Stimulated activated CD8-positive, alpha-beta memory T cell treated with anti-CD3 and anti-CD28 coated beads, Interleukin-4, amount 100 ng/mL, for 4 hours (primary cell): ENCODE data around the gene UBTF.

Experiments
- DNase-seq, 2 donors: peaks; one replicate each; pipeline ENCODE4 v3.0.0-alpha.2; 2020; ENCODE audit warnings: low read depth in 2 of 2, low spot score in 1 of 2

UBTF gene

GRCh38 chr17:44197980-44198720 lies 21.3 kb downstream of the UBTF start:
- no peak for DNase-seq

GRCh38 chr17:44197107-44197506 lies 22.4 kb downstream of the UBTF start:
- DNase-seq: no peak

GRCh38 chr17:44193326-44194084 lies 26.0 kb downstream of the UBTF start:
- no peak for DNase-seq

GRCh38 chr17:44192750-44193149 lies 26.7 kb downstream of the UBTF start:
- DNase-seq: no peak

- no peak for DNase-seq
These were observed 27.5 kb downstream of the UBTF start for GRCh38 chr17:44191941-44192496.

GRCh38 chr17:44191369-44191768 lies 28.1 kb downstream of the UBTF start:
- DNase-seq: no peak

- no peak for DNase-seq
These were observed 29.0 kb downstream of the UBTF start for GRCh38 chr17:44190481-44190880.

GRCh38 chr17:44188576-44189403 lies 30.7 kb downstream of the UBTF start:
- DNase-seq: no peak

- DNase-seq: no peak
These were observed 32.2 kb downstream of the UBTF start for GRCh38 chr17:44187131-44187899.

- DNase-seq: peak; percentile 98
These were observed 33.0 kb downstream of the UBTF start, which contains the start of gene TMUB2 for GRCh38 chr17:44186307-44187130. TSS of gene TMUB2 (plus strand) at chr17:44186972. CDS start at chr17:44187709, 737 bp downstream.

GRCh38 chr17:44184212-44184810 lies 35.2 kb downstream of the UBTF start:
- no peak for DNase-seq

- DNase-seq: no peak
These were observed 36.5 kb downstream of the UBTF start for GRCh38 chr17:44183024-44183423.

GRCh38 chr17:44178133-44178532 lies 41.3 kb downstream of the UBTF start:
- DNase-seq: no peak

GRCh38 chr17:44177640-44178039 lies 41.8 kb downstream of the UBTF start:
- DNase-seq: no peak

- no peak for DNase-seq
These were observed 42.6 kb downstream of the UBTF start for GRCh38 chr17:44176671-44177501.

GRCh38 chr17:44176257-44176656 lies 43.2 kb downstream of the UBTF start:
- no peak for DNase-seq

GRCh38 chr17:44174427-44174826 lies 45.0 kb downstream of the UBTF start:
- no peak for DNase-seq

- no peak for DNase-seq
These were observed 47.5 kb downstream of the UBTF start for GRCh38 chr17:44171931-44172455.
